T-helper 2 cell treated with Interferon-gamma antibody and Interleukin-4, amounts not matched to agents 5 μg/mL and 100 μg/mL, for 36 hours (primary cell): ENCODE results near the gene LETMD1.
"Not testable (repeated sequence)": the region's sequence is repeated elsewhere in the genome, so short reads cannot be mapped to it uniquely, and the experiment has no call there.

Source experiments
- DNase-seq: peaks from one replicate; pipeline ENCODE4 v3.0.0; 2021; ENCODE audit warnings: low spot score
- H3K27ac Mint-ChIP-seq: one replicate; pipeline ENCODE4 v1.8.0; 2021; ENCODE audit warnings: mild to moderate bottlenecking, mixed read lengths
- H3K27me3 Mint-ChIP-seq: one replicate; pipeline ENCODE4 v1.8.0; 2021; ENCODE audit warnings: low read depth, mixed read lengths
- H3K36me3 Mint-ChIP-seq: one replicate; pipeline ENCODE4 v1.8.0; 2021; ENCODE audit warnings: low read depth, mixed read lengths
- H3K4me1 Mint-ChIP-seq: one replicate; pipeline ENCODE4 v1.8.0; 2021; ENCODE audit warnings: low read depth, mixed read lengths
- H3K4me3 Mint-ChIP-seq: one replicate; pipeline ENCODE4 v1.8.0; 2022; ENCODE audit warnings: mild to moderate bottlenecking, moderate library complexity, mixed read lengths
- H3K9me3 Mint-ChIP-seq: one replicate; pipeline ENCODE4 v1.8.0; 2021; ENCODE audit warnings: mixed read lengths

LETMD1 gene

GRCh38 chr12:51077930-51078329, 29.8 kb downstream of the LETMD1 start:
- Mint-ChIP-seq H3K9me3 (no peaks in the 10 kb centered on the region), H3K36me3 (peaks cover 14% of the 10 kb centered on the region), H3K27me3 (no peaks in the 10 kb centered on the region), H3K27ac (no peak overlapping the region), H3K4me1 (peaks cover 47% of the 10 kb centered on the region), H3K4me3 (no peak overlapping the region)
- no peak for DNase-seq

DNA sequence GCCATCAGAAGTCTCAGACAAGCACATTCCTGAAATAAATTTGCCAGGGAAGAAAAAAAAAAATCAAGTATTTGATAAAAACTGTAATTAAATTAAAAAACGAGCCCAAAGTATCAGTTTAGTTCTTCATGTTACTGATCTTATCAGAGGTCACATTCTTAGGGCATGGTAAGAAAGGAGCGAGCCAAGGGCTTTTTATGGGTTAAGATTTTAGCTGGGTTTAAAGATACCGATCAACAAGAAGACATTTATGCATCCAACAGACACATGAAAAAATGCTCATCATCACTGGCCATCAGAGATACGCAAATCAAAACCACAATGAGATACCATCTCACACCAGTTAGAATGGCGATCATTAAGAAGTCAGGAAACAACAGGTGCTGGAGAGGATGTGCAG, 30.2 kb downstream of the LETMD1 start:
- not testable (repeated sequence) for H3K4me3 Mint-ChIP-seq, DNase-seq, H3K9me3 Mint-ChIP-seq, H3K27ac Mint-ChIP-seq, H3K27me3 Mint-ChIP-seq
- Mint-ChIP-seq H3K4me1 (peaks cover 47% of the 10 kb centered on the region), H3K36me3 (peaks cover 14% of the 10 kb centered on the region)

- H3K27me3 Mint-ChIP-seq, H3K27ac Mint-ChIP-seq, DNase-seq, H3K4me3 Mint-ChIP-seq, H3K9me3 Mint-ChIP-seq: not testable (repeated sequence)
- Mint-ChIP-seq H3K36me3 (peaks cover 15% of the 10 kb centered on the region), H3K4me1 (peaks cover 50% of the 10 kb centered on the region)
Observed at GRCh38 chr12:51078866-51079265, 30.7 kb downstream of the LETMD1 start.

DNA sequence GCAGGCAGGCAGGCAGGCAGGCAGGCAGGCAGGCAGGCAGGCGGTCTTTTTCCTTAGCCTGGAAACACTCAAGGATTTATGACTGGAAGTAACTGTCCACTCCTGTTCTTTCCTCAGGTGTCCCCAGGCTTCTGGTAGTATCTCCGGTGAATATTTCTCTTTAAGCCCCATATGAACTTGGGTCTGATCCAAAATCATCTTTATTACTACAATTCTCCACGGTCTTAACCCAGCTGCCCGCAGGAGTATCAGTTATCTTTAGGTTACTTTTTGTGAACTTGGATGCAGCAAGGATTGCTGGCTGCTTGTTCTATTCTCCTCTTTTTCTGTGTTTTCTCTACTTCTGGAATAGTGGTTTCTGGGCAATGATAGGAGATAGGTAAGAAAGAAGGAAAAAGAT, 32.0 kb downstream of the LETMD1 start:
- no peaks in the 10 kb centered on the region for H3K9me3 Mint-ChIP-seq
- DNase-seq, result no peak
- H3K4me1 Mint-ChIP-seq, result peaks cover 51% of the 10 kb centered on the region
- no peak overlapping the region for H3K4me3 Mint-ChIP-seq
- no peaks in the 10 kb centered on the region for H3K27me3 Mint-ChIP-seq
- H3K27ac Mint-ChIP-seq, result no peak overlapping the region
- H3K36me3 Mint-ChIP-seq, result peaks cover 13% of the 10 kb centered on the region

DNA sequence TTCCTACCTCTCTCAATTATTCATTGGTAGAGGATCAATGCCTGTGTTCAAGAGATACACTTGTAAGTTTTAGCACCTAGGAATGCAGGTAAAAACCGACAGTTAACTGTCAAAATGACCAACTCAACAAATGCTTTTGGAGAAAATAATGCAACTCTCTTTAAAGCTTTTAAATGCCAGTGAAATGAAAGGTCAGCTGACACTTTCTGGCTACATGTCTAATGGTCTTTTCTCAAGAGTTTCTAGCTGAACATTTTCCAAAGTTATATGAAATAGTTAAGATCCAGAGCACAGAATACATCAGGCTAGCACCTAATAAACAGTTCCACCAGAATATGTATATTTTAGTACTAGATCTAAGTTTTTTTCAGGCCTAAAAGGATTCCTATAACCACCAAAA, 33.3 kb downstream of the LETMD1 start:
- H3K4me3 Mint-ChIP-seq, result peak overlapping the region; percentile 8
- DNase-seq, result no peak
- H3K36me3 Mint-ChIP-seq, result peaks cover 13% of the 10 kb centered on the region
- no peaks in the 10 kb centered on the region for H3K27me3 Mint-ChIP-seq
- H3K9me3 Mint-ChIP-seq, result no peaks in the 10 kb centered on the region
- no peak overlapping the region for H3K27ac Mint-ChIP-seq
- H3K4me1 Mint-ChIP-seq, result peaks cover 45% of the 10 kb centered on the region

DNA sequence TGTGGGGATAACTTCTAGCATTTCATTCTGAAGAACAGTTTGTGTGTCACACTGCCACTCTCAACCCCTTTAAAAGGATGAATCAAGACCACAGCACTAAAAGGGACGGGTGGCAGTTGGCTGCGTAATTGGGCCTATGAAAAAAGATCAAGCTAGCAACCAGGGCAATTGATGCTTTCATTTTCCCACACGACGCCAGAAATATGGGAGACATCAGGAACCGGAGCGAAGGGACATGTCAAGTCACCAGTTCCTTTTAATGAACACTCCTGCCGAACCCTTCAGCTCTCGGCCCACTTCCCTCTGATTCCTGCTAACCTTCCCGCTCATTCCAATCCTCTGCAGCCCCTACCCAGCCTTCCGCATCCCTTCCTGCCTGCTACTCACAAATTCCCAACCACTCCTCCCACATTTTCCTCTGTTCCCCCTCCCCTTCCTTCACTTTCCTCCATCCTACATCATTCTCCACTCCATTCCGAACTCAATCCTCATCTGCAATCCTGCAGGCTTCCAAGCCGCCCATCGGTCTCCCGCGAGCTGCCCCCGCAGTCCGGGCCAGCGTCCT, 34.5 kb downstream of the LETMD1 start:
- H3K27ac Mint-ChIP-seq, result peak overlapping the region; percentile 92
- DNase-seq, result peak; percentile 28
- peak overlapping the region; percentile 97 for H3K4me3 Mint-ChIP-seq
- H3K4me1 Mint-ChIP-seq, result peaks cover 39% of the 10 kb centered on the region
- peaks cover 15% of the 10 kb centered on the region for H3K36me3 Mint-ChIP-seq
- H3K9me3 Mint-ChIP-seq, result no peaks in the 10 kb centered on the region
- no peaks in the 10 kb centered on the region for H3K27me3 Mint-ChIP-seq

DNA sequence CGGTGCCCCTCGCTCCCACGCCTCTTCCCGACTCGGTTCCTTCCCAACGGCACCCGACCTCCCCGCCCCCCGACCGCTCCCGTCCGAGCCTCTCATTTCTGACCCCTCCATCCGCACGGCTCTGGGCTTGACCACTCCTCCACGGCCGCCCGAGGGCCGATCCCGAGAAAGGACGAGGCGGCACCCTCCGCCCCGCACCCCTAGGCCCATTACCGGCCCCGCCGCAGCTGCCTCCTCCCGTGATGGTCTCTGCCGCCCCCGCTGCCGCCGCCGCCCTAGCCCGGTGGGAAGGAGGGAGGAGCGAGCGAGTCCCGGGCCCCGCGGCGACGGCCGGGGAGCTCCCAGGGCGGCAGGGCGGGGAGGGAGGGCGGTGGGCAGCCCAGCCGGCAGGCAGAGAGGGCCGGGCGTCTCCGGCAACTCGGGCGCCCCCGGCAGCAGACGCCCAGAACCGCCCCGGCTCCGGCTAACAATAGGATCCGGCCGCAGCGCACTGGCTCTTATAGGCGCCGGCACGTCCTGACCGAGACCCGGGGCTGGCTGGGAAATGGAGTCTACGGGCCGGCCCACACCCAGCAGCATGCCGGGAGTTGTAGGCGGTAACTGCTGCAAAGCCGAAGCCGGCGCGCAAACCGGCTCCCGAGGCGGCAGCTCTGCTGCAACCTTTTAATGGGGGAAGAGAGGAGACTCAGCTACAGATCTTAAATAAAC, 35.2 kb downstream of the LETMD1 start, which contains the start of gene CSRNP2:
Gene CSRNP2 (minus strand): TSS at position 471 of the 708 bp plus-strand sequence. CDS start 7,035 bp downstream, outside the sequence.
- peaks cover 18% of the 10 kb centered on the region for H3K36me3 Mint-ChIP-seq
- DNase-seq, result peak; percentile 95
- H3K9me3 Mint-ChIP-seq, result no peaks in the 10 kb centered on the region
- H3K4me3 Mint-ChIP-seq, result peak within 1 kb of the TSS; percentile 97
- peak within 1 kb of the TSS; percentile 92 for H3K27ac Mint-ChIP-seq
- H3K27me3 Mint-ChIP-seq, result no peaks in the 10 kb centered on the region
- H3K4me1 Mint-ChIP-seq, result peaks cover 36% of the 10 kb centered on the region

- Mint-ChIP-seq H3K9me3 (no peaks in the 10 kb centered on the region), H3K27me3 (no peaks in the 10 kb centered on the region), H3K27ac (no peak overlapping the region), H3K36me3 (peaks cover 16% of the 10 kb centered on the region), H3K4me1 (peaks cover 33% of the 10 kb centered on the region), H3K4me3 (no peak overlapping the region)
- DNase-seq, result no peak
Observed at GRCh38 chr12:51085757-51086156, 37.6 kb downstream of the LETMD1 start.

DNA sequence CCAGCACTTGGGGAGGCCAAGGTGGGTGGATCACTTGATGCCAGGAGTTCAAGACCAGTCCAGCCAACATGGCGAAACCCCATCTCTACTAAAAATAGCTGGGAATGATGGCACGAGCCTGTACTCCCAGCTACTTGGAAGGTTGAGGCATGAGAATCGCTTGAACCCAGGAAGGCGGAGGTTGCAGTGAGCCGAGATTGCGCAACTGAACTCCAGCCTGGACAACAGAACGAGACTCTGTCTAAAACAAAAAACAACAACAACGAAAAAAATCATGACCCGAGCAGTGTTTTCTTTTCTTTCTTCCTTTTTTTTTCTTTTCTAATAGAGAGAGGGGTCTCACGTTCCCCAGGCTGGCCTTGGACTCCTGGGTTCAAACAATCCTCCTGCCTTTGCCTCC, 38.8 kb downstream of the LETMD1 start:
- H3K4me1 Mint-ChIP-seq, result peaks cover 26% of the 10 kb centered on the region
- no peaks in the 10 kb centered on the region for H3K9me3 Mint-ChIP-seq
- H3K4me3 Mint-ChIP-seq, result no peak overlapping the region
- no peak overlapping the region for H3K27ac Mint-ChIP-seq
- DNase-seq, result no peak
- peaks cover 17% of the 10 kb centered on the region for H3K36me3 Mint-ChIP-seq
- H3K27me3 Mint-ChIP-seq, result no peaks in the 10 kb centered on the region

DNA sequence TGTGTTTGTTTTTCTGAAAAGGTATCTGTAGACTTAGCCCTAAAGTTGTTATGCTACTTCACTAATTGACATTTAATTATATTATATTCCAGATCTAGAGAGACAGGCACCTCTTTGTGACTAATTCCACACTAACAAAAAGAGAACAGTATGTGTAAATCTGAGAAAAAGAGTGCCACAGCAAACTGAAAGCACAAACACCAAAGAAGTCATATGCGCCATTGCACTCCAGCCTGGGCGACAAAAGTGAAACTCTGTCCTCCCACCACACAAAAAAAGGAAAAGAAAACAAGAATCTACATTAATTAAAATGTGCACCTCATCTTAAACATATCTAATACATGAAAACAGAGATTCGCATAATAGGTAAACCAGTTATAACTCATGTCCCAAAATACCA, 39.7 kb downstream of the LETMD1 start:
- peak; percentile 25 for DNase-seq
- Mint-ChIP-seq H3K9me3 (no peaks in the 10 kb centered on the region), H3K4me3 (no peak overlapping the region), H3K27ac (peak overlapping the region; percentile 38), H3K4me1 (peaks cover 17% of the 10 kb centered on the region), H3K36me3 (peaks cover 16% of the 10 kb centered on the region), H3K27me3 (no peaks in the 10 kb centered on the region)

DNA sequence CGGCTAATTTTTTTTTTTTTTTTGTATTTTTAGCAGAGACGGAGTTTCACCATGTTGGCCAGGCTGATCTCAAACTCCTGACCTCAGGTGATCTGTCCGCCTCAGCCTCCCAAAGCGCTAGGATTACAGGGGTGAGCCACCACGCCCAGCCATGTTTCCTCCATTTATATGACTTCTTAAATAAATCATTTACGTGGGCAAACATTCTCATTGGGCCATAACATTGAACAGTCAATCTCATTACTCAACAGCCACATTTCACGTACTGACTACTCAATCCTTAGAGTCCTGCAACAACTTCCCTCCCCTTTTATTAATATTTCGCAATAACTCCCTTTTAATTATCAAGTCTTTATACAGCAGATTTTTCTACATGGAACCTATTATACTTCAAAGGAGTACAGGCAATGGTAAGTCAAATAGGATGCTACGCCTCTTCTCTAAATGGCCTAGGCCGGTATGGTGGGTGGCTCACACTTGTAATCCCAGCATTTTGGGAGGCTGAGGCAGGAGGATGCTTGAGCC, 42.6 kb downstream of the LETMD1 start:
- Mint-ChIP-seq H3K36me3 (peaks cover 32% of the 10 kb centered on the region), H3K27ac (no peak overlapping the region), H3K27me3 (no peaks in the 10 kb centered on the region), H3K4me3 (no peak overlapping the region), H3K9me3 (no peaks in the 10 kb centered on the region), H3K4me1 (peaks cover 11% of the 10 kb centered on the region)
- no peak for DNase-seq

GRCh38 chr12:51098611-51099010, 50.5 kb downstream of the LETMD1 start:
- Mint-ChIP-seq H3K4me3 (no peak overlapping the region), H3K4me1 (no peaks in the 10 kb centered on the region), H3K27ac (no peak overlapping the region), H3K9me3 (no peaks in the 10 kb centered on the region), H3K36me3 (peaks cover 60% of the 10 kb centered on the region), H3K27me3 (no peaks in the 10 kb centered on the region)
- DNase-seq, result no peak

- peak; percentile 29 for DNase-seq
- no peak overlapping the region for H3K4me3 Mint-ChIP-seq
- H3K27ac Mint-ChIP-seq, result peak overlapping the region; percentile 9
- peaks cover 57% of the 10 kb centered on the region for H3K36me3 Mint-ChIP-seq
- H3K4me1 Mint-ChIP-seq, result peaks cover 2% of the 10 kb centered on the region
- no peaks in the 10 kb centered on the region for H3K27me3 Mint-ChIP-seq
- no peaks in the 10 kb centered on the region for H3K9me3 Mint-ChIP-seq
Observed at GRCh38 chr12:51103977-51104376, 55.9 kb downstream of the LETMD1 start.

- no peak for DNase-seq
- Mint-ChIP-seq H3K4me1 (peaks cover 2% of the 10 kb centered on the region), H3K4me3 (no peak overlapping the region), H3K27me3 (no peaks in the 10 kb centered on the region), H3K27ac (no peak overlapping the region), H3K36me3 (peaks cover 46% of the 10 kb centered on the region), H3K9me3 (no peaks in the 10 kb centered on the region)
Observed at GRCh38 chr12:51108136-51108535, 60.0 kb downstream of the LETMD1 start.
